NCI-H1417 treated with DMSO at 0.1 percent for 48 hours (cell line): ENCODE measurements around the gene TMEM223.
"Not testable (repeated sequence)": the region's sequence is repeated elsewhere in the genome, so short reads cannot be mapped to it uniquely, and the experiment has no call there.

ENCODE experiments used
- DNase-seq: peaks from one replicate; lab custom pipeline; 2025; lab: John Stamatoyannopoulos, UW

TMEM223 gene, protein sequence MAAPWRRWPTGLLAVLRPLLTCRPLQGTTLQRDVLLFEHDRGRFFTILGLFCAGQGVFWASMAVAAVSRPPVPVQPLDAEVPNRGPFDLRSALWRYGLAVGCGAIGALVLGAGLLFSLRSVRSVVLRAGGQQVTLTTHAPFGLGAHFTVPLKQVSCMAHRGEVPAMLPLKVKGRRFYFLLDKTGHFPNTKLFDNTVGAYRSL

DNA sequence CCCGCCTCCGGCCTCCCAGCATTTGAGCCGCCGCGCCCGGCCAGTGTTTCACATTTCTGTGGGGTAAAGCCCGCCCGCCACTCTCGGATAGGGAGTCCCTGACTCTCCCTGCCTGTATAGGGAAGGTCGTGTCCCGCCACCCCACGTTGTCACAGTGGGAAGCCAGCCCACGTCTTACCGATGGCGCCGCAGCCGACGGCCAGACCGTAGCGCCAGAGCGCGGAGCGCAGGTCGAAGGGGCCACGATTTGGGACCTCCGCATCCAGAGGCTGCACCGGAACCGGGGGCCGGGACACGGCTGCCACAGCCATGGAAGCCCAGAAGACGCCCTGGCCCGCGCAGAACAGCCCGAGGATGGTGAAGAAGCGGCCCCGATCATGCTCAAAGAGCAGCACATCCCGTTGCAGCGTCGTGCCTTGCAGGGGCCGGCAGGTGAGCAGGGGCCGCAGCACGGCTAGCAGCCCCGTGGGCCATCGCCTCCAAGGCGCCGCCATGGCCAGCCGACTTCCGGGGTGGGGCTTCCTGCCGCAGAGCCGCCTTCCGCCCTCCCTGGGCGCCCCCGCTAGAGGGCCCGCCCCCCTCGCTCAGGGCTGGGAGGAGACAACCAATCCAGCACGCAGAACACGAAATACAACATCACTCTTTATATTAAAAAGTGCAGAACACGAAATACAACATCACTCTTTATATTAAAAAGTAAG, at the start of gene TMEM223:
Gene TMEM223, minus strand, starts transcription at position 506 of the 701 bp plus-strand sequence. Its CDS starts 12 bp downstream, at position 494.
- DNase-seq: peak; percentile 17

DNA sequence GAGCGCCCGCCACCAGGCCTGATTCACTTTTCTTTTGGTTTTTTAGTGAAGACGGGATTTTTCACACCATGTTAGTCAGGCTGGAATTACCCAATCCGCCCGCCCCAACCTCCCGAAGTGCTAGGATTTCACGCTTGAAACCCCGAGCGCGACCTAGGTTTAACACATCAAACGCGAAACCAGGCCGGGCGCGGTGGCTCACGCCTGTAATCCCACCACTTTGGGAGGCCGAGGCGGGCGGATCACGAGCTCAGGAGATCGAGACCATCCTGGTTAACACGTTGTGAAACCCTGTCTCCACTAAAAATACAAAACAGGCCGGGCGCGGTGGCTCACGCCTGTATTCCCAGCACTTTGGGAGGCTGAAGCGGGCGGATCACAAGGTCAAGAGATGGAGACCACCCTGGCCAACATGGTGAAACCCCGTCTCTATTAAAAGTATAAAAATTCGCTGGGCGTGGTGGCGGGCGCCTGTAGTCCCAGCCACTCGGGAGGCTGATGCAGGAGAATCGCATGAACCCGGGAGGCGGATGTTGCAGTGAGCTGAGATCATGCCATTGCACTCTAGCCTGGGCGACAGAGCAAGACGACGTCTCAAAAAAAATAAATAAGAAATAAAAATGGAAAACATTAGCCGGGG, 49.0 kb upstream of the TMEM223 start:
- DNase-seq: not testable (repeated sequence)

DNA sequence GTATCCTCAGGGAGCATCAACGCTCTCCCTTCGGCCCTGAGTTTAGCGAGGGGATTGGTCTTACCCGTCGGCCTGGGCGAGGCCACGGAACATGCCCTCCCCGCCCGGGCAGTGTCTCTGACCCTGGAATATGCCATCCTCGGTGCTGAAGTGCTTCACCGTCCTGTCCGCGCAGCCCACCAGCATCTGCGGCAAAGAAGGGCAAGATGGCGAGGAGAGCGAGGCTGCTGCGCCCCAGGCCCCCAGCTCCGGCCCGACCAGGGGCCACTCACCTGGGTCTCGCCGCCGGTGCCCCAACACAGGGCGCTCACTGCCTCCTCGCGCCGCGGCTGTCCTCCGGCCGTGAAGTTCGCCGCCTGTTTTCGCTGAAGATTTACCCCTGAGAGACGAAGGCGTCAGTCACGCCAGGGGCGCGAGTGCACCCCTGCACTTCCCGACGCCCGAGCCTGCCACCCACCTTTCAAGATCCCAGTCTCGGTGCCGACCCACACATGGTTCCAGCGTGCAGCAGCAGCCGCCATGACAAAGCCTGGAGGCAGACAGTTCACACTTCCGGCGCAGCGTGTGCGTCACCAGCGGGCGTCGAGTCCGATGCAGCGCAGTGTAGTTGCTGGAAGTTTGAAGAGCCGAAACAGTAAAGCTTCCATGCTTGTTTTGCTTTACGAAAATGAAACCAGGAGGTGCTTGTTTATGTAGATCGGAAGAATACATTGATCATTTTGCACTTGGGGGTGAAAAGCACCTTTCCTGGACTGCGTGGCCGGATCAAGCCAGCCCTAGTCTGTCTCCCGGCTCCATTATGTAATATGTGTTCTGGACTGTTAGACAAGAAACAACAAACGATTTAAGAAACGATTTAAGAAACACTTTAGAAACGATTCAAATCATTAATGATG, 47.5 kb upstream of the TMEM223 start, which contains the start of gene WDR74:
Gene WDR74, minus strand, starts transcription at position 541 of the 896 bp plus-strand sequence. Its CDS starts 20 bp downstream, at position 521.
- peak; percentile 40 for DNase-seq

DNA sequence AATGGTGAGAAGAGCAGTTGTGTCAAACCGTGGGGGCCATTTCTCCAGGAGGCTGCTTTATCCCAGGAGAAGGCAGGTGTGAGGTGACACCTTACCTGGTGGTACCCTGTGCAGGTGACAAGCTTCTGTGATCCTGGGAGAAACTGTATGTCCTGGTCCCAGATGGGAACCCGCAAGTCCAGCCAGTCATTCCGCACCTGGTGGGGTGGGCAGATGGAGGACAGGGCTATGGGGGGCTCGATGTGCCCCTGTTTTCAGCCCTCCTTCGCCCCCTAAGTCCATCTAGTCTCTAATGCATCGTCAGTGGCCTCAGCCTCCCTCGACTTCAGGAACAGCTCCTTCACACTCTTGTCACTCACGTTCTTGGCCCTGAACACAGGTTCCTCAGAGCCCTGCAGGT, 43.5 kb upstream of the TMEM223 start:
- no peak for DNase-seq

DNA sequence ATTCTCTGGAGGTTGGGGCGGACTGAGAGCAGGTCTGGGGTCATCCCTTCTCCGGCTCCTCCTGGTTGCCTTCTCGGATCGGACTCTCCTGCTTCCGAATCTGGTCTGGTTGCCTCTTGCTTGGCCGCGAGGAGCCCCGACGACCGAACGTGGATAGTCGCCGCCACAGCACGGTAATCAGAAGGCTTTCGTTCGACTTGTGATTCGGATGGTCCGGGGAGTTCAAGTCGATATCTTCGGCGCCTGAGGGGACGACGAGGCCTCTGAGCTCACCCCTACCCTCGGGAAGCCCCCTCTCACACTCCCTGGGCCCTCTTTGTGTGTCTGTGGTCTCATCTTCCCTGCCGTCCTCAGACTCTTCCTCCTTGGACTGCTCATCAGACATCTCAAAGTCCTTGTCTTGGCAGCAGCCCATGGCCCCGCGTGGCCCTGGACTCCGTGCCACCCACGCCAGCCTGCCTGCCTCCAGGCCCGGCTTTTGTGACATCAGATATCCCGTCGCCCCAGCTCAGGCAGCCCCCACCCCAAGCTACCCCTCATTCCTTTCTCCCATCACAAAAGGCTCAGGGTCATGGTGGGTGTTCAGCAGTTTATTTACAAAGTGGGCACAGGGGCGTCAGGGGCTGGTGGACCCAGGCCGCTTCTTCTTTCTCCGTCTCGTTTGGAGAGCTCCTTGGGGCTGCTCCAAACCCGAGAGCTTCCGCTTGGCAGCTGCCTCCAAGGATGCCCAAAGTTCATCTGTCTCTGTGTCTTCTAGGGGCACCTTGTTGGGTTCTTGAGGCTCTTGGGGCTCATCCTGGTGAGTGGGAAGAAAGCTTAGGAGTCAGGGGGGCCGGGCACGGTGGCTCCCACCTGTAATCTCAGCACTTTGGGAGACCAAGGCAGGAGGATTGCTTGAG, 40.8 kb upstream of the TMEM223 start, which contains the start of gene TEX54:
Gene TEX54, minus strand, starts transcription at position 506 of the 899 bp plus-strand sequence.
- no peak for DNase-seq

DNA sequence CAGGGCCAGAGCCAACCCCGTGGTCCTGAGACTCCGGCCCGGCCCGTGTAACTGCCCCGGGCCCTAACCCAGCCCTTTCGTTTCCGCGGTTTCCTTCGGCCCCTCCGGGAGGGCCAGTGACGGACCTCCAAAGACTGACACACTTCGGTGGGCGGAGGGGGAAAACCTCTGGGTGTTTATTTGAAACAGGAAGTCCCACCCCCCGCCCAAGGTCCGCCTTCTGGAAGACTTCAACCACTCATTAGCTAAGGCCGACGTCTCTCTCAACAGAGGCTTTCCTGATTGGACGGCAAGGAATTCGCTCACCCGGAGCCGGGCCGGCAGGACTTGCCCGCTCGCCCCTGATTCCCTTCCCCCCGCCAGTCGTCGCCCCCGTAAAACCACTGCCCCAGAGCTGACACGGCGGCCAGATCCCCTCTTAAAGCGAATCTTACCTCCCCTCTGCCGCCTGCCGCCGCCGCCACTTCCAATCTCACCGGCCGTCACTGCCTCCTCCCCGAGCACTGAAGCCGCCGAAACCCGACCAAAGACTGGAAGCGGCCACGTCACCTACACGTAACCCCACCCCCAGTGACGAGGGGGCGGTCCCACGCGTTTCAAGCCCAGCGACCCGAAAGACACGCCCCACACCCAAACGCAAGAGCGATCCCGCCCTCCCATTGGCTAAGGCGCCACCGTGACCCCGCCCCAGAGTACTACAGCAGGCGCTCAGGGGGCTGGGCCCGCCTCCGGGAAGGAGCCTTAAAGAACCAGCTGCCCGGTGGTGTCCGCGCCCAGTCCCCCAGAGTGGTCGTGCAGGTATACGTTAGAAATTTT, 39.9 kb upstream of the TMEM223 start, which contains the start of gene STX5:
Gene STX5, minus strand, starts transcription at position 532 of the 816 bp plus-strand sequence. CDS start 808 bp downstream, outside the sequence.
- peak; percentile 94 for DNase-seq

DNA sequence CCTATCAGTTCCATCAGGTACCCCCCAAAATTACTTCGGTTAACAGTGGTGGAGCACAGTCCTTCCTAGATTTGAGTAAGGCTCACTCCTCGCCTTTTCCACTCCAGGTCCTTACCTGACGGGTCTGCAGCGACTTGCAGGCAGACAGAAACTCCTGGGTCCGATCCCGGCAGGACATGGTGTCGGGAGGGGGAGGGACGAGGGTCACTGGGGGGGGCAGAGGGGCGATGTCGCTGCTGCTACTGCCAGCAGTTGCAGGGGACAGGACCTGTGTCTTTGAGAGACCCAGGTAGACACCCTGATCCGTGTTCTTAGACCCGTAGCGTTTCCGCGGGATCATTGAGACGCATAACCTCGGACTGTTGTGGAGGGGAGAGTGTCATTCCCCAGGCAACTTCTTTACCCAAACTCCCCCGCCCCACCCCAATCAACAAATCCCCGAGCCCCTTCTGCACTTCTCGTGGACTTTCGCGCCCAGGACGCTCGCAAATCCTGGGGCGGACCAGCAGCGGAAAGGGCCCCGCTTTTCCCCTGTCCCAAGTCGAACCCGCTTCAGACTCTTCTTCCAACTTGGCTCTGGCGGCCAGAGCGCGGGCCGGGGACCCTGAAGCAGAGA, 39.2 kb upstream of the TMEM223 start:
- DNase-seq: no peak

DNA sequence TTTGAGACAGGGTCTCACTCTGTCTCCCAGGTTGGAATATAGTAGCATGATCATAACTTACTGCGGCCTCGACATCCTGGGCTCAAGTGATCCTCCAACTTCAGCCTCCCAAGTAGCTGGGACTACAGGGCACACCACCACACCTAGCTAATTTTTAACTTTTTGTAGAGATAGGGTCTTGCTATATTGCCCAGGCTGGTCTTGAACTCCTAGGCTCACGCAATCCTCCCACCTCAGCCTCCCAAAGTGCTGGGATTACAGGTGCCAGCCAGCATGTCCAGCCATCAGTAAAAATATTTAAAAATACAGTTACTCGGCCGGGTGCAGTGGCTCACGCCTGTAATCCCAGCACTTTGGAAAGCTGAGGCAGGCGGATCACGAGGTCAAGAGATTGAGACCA, 36.3 kb upstream of the TMEM223 start:
- DNase-seq: not testable (repeated sequence)

DNA sequence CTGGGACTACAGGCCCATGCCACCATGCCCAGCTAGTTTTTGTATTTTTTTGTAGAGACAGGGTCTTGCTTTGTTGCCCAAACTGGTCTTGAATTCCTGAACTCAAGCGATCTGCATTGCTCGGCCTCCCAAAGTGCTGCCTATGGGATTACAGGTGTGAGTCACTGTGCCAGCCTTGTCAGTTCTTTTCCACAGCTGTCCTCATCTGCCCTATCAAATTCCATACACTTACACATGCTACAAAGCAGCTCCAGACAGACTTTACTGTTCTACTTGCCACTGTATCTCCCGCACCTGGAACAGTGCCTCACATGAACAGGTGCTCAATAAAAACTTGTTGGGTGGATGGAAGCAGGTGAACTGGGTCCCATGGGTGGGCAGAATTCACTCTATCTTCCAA, 31.9 kb upstream of the TMEM223 start:
- no peak for DNase-seq

DNA sequence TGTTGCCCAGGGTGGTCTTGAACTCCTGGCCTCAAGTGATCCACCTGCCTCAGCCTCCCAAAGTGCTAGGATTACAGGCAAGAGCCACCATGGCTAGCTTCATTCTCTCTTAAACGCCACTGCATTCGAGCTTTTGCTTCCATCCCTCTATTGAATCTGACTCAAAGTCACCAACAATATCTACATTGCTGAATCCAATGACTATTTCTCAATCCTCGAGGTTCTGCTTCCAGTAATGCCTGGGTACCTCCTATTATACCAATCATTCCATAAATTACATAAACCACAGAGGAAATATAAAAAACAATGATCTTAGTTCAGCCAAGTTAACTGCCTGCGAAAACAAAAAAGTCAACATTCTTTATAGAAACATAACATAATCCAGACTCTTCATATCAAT, 25.3 kb upstream of the TMEM223 start:
- no peak for DNase-seq

DNA sequence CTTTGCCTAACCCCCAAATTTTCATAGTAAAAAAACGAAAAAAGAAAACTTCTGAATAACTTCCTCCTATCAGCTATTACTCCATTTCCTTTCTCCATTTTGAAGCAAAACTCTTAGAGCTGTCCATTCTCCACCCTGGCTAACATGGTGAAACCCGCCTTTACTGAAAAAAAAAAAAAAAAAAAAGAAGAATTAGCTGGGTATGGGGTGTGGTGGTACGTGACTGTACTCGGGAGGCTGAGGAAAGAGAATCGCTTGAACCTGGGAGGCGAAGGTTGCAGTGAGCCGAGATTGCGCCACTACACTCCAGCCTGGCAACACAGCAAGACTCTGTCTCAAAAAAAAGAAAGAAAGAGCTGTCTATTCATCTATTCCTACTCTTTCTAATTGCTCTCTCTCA, 24.8 kb upstream of the TMEM223 start:
- no peak for DNase-seq

DNA sequence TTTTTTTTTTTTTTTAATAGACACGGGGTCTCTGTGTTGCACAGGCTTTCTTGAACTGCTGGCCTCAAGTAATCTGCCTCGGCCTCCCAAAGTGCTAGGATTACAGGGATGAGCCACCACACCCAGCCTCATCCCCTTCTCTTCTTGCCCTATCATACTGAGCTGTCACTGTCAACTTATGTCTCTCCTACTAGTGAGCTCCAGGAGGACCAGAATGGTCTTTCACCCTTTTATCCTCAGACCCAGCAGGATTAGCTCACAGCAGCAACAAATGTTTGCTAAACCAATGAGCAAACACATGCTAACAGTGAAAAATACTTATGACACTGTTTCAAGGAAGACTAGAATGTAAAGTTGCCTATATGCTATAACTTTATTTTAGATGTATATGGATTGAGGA, 19.9 kb upstream of the TMEM223 start:
- no peak for DNase-seq

DNA sequence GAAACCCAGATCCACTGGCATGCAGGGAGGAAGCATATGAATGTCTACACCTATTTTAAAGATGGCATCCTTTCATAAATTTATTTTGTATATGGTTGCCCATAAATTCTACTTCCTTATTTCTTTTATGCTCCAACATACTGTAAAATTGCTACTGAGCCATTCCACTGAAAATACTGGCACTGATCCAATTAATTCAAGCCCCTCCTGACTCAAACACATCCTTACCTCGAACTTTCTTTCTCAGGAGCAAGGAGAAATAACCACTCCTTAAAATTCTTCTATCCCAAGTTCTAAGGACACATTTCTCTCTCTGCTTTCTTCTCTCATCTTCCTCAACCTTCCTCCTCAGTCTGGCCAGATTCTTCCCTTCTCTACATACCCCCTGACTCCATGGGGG, 18.9 kb upstream of the TMEM223 start:
- DNase-seq: no peak

DNA sequence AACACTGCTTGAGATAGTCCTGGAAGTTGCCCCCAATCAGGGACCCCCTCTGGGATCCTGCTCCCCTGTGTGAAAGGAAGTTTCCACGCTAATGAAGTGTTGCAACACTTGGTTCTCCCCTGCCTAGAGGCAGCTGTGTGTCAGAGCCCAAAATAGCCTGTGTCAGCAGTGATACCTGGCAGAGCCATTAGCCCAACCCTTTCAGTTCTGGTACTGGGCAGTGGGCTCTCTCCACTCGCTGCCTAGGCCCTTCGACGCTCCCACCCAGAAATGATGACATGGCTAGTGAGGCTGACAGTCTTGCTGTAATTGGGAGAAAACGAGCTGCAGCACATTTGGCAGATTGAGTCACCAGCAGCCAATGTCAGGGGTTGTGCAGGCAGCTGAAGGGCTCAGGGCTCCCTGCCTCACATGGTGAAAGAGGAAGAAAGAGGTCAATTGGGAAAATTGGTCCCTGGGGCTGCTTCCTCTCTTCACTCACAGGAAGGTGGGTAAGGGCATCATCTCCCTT, 14.9 kb upstream of the TMEM223 start:
- DNase-seq: no peak

DNA sequence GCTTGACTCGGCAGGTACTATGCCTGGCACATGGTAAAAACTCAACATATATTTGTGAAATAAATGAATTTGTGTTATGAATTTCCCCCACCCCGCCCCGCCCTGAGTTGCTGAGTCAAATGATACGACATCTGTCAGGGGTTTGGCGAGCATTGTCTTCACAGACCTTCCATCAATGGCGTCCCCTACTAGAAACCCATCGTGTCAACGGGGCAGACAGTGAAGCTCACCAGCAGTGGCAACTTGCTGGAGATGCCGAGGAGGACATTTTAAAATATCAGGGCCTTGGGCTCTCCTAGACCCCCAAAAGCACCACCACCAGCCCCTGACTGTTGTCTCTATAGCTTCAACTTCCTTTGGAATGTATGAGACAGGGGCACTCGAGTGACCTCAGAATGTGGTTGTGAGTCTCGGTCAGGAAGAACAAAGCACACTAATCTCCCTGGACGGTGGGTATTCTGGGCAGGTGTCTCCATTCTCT, 14.2 kb upstream of the TMEM223 start:
- DNase-seq: no peak

DNA sequence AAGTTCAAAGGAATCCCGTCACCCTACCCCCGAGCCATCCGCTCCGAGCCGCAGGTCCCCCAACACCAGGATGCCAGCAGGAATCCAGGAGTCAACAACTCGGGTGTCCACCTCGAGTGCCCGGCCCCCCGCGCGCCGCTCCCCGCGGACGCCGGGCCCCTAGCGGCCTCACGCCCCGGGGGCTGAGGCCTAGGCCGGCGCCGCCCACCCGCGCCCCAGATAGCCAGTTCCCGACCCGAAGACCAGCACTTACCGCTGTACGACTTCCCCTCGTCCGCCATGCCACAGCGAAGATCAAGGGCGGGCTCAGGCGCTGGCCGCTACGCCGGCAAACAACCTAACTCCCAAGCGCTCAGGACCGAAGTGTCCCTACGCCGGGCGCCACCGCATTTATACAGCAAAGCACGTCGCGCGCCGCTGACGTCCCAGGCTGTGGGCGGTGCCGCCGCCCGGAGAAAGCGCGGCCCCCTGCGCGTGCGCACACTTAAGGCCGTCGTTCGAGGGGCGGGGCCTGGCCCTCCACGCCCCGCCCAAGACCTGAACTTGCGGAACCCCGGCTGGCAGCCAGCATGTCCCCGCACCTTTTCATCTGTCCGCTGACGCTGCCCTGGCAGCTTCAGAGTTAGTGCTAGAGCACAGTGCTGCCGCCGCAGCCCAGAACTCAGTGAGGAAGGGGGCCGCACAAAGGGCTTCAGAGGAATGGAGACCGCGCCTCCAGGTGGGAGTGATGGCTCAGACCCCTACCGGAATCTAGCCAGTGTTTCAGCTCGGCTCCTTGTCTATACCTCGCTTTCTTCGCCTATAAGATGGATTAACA, 13.5 kb upstream of the TMEM223 start, which contains the start of gene NXF1:
Gene NXF1, minus strand, starts transcription at position 365 of the 817 bp plus-strand sequence. Its CDS starts 84 bp downstream, at position 281.
- DNase-seq: peak; percentile 83

DNA sequence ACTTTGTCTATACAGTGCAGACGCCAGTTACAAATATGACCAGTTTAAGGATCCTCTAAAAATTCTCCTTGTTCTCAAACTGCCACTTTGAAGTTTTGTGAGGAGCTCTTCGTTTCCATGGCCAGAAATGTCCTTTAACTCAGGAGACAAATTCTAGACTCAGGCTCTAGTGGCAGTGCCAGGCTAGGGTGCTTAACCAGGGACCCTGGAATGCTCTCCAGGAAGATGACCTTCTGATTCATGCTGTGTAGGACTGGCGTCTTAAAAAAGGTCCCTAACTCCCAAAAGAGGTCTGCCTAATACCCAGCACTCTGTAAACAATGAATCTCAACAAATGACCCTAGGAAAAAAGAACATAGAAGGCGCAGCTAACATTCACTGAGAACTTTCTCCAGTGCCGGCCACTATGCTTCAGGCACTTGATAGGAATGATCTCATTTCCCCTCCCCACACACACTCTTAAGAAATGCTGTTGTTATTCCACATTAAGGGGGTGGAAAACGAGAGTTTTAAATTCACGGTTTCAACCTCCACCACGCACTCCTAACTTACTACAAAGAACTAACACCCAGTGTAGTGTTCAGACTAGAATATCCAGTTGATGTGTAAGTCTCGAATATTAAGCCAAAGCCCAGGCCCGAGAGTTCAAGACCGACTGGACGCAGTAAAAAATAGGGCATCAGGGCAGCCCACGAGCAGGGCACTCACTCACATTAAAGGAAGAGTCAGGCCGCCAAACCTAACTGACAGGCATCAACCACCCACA, 12.7 kb upstream of the TMEM223 start:
- DNase-seq: no peak
